SK-N-SH (cell line): Measurements from ENCODE around the gene SPG7.

ENCODE experiments used
- EP300 ChIP-seq, 2 experiments: IDR thresholded peaks; 2 replicates each; pipeline versions ENCODE4 v1.4.0 to v1.6.1; 2012; ENCODE audit warnings: borderline replicate concordance in 1 of 2, low read depth in 1 of 2, low read length in 1 of 2
- FOXJ3 ChIP-seq: sonication (generic); formaldehyde crosslinking; IDR thresholded peaks from 2 replicates; pipeline ENCODE4 v1.5.1; 2020; ENCODE audit warnings: mild to moderate bottlenecking, missing genetic modification reagents
- GATA2 ChIP-seq: sonication (generic); formaldehyde crosslinking; IDR thresholded peaks from 2 replicates; pipeline ENCODE4 v1.5.0; 2020; ENCODE audit warnings: mild to moderate bottlenecking, missing genetic modification reagents
- JUND ChIP-seq: IDR thresholded peaks from 2 replicates; pipeline ENCODE4 v1.4.0; 2012
- POLR2AphosphoS5 ChIP-seq: IDR thresholded peaks from 2 replicates; pipeline ENCODE4 v1.6.1; 2012; ENCODE audit warnings: low read depth, low read length
- RAD21 ChIP-seq: IDR thresholded peaks from 2 replicates; pipeline ENCODE4 v1.6.1; 2012; ENCODE audit warnings: mild to moderate bottlenecking, low read length
- RCOR1 ChIP-seq: fragments of 150-350 bp; IDR thresholded peaks from 2 replicates; pipeline ENCODE4 v1.6.1; 2017; ENCODE audit warnings: antibody characterized with exemption, low read length
- RFX5 ChIP-seq: IDR thresholded peaks from 2 replicates; pipeline ENCODE4 v1.6.1; 2012; ENCODE audit warnings: mild to moderate bottlenecking, improper control_type of control experiment, low read length
- SIN3A ChIP-seq: IDR thresholded peaks from 2 replicates; pipeline ENCODE4 v1.6.1; 2012; ENCODE audit warnings: low read depth, mild to moderate bottlenecking, low read length, moderate library complexity, borderline replicate concordance
- TF ChIP-seq, protein P1 (sequence below): fragments of 200-600 bp; sonication (generic); IDR thresholded peaks from 2 replicates; pipeline ENCODE4 v1.6.1; 2017; ENCODE audit warnings: antibody characterized with exemption, mild to moderate bottlenecking, moderate library complexity
- TF ChIP-seq, protein P2 (sequence below): IDR thresholded peaks from 2 replicates; pipeline ENCODE4 v1.4.0; 2012; ENCODE audit warnings: low read depth, borderline replicate concordance

DNA sequence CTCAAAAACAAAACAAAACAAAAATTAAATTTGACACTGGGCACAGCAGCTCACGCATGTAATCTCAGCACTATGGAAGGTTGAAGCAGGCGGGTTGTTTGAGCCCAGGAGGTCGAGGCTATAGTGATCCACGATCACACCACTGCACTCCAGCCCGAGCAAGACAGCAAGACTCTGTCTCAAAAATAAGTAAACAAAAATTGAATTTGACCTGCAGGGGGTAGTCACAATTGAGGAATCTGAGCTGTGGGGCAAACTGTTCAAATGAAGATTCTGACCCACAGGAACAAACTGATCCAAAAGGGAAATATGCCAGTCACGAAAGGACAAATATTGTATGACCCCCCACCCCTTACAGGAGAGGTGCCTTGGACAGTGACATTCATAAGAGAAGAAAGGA lies 47.6 kb upstream of the SPG7 start:
- no peak for TF ChIP-seq POLR2AphosphoS5
- TF ChIP-seq, protein P1, sequence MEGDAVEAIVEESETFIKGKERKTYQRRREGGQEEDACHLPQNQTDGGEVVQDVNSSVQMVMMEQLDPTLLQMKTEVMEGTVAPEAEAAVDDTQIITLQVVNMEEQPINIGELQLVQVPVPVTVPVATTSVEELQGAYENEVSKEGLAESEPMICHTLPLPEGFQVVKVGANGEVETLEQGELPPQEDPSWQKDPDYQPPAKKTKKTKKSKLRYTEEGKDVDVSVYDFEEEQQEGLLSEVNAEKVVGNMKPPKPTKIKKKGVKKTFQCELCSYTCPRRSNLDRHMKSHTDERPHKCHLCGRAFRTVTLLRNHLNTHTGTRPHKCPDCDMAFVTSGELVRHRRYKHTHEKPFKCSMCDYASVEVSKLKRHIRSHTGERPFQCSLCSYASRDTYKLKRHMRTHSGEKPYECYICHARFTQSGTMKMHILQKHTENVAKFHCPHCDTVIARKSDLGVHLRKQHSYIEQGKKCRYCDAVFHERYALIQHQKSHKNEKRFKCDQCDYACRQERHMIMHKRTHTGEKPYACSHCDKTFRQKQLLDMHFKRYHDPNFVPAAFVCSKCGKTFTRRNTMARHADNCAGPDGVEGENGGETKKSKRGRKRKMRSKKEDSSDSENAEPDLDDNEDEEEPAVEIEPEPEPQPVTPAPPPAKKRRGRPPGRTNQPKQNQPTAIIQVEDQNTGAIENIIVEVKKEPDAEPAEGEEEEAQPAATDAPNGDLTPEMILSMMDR = no peak
- TF ChIP-seq JUND = no peak
- no peak for TF ChIP-seq EP300 (IDR thresholded peaks at IDR 0.05; ENCODE audit: borderline replicate concordance in 1 of 2, low read depth in 1 of 2, low read length in 1 of 2)
- TF ChIP-seq FOXJ3 (CRISPR knock-in tag) = no peak
- TF ChIP-seq RCOR1 = no peak
- no peak for TF ChIP-seq RAD21
- TF ChIP-seq RFX5 = no peak
- TF ChIP-seq GATA2 (CRISPR knock-in tag) = no peak
- TF ChIP-seq, protein P2, sequence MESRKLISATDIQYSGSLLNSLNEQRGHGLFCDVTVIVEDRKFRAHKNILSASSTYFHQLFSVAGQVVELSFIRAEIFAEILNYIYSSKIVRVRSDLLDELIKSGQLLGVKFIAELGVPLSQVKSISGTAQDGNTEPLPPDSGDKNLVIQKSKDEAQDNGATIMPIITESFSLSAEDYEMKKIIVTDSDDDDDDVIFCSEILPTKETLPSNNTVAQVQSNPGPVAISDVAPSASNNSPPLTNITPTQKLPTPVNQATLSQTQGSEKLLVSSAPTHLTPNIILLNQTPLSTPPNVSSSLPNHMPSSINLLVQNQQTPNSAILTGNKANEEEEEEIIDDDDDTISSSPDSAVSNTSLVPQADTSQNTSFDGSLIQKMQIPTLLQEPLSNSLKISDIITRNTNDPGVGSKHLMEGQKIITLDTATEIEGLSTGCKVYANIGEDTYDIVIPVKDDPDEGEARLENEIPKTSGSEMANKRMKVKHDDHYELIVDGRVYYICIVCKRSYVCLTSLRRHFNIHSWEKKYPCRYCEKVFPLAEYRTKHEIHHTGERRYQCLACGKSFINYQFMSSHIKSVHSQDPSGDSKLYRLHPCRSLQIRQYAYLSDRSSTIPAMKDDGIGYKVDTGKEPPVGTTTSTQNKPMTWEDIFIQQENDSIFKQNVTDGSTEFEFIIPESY = no peak
- no peak for TF ChIP-seq SIN3A
